HG03039 (cell line): ENCODE results near the gene VRK3.
"Not testable (repeated sequence)": the region's sequence is repeated elsewhere in the genome, so short reads cannot be mapped to it uniquely, and the experiment has no call there.

ENCODE experiments used
- ATAC-seq: cut with Tn5 transposase; IDR thresholded peaks from one replicate; pipeline ENCODE4 v1.9.1; 2021; ENCODE audit warnings: mild to moderate bottlenecking, moderate library complexity; ENCODE audit not compliant: unreplicated experiment

The VRK3 gene

DNA sequence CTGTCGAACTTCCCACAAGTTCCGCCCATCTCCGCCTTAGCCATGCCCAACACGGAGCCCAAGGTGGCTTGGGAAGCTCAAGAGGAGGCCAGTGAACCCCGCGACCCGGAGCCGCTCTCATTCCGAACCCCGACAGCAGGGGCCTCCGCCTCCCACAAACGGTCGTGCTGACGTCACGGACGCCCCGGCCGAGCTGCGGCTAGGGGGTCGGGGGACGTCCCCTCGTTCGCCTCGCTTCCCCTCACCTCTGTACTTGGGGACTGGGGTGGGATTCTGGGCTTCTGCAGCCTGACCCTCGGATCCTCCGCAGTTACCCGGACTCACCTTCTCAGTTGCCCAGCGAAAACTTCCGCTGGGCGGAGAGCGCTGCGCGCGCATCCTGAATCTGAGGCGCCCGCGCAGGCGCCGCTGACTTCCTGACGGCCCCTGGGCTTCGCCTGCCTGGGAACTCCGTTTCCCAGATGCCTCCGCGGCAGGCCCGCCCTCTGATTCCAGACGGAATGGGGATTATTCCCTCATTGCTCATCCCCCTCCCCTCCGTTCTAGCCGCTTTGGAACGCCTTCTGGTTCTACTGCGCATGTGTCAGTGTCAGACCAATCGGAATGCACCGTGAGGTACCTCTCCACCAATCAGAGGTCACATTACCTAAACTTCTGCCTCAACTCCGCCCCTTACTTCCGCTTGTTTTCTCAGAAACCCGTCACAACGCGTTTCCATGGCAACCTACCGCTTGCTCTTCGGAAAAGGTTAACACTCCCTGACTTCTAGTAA, at the start of gene VRK3:
TSS of gene VRK3 (minus strand) at position 351 of the 772 bp plus-strand sequence. CDS start 9,210 bp downstream, outside the sequence.
- peak; percentile 73 for ATAC-seq

- ATAC-seq, result not testable (repeated sequence)
Measured at GRCh38 chr19:50068382-50068781, 43.2 kb upstream of the VRK3 start.

GRCh38 chr19:50067575-50067974, 42.4 kb upstream of the VRK3 start:
- no peak for ATAC-seq

- no peak for ATAC-seq
Measured at GRCh38 chr19:50065938-50066337, 40.8 kb upstream of the VRK3 start.

DNA sequence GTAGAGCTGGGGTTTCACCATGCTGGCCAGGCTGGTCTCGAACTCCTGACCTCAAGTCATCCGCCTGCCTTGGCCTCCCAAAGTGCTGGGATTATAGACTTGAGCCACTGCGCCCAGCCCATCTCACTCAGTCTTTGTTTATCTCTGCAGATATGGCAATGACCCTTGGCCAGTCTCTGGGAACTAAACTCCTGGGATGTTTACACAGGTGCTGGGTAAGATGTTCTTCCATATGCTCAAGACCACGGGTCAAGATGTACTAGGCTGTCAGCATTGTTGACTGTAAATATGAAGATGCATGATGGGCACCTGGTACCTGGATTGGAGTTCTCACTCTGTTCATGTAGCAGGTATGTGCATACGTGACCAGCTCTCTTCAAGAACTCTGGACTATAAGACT, 36.5 kb upstream of the VRK3 start:
- ATAC-seq, result no peak

GRCh38 chr19:50060107-50060506, 34.9 kb upstream of the VRK3 start:
- ATAC-seq, result no peak

DNA sequence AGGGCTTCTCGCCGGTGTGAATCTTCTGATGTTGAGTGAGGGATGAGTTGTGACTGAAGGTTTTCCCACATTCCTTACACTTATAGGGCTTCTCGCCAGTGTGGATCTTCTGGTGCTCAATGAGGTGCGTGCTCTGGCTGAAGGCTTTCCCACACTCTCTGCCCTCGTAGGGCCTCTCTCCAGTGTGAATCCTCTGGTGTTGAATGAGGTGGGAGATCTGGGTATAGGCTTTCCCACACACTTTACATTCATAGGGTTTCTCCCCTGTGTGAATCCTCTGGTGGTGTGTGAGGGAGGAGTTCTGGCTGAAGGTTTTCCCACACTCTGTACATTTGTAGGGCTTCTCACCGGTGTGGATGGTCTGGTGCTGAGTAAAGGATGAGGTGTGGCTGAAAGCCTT, 33.9 kb upstream of the VRK3 start:
- ATAC-seq, result no peak

DNA sequence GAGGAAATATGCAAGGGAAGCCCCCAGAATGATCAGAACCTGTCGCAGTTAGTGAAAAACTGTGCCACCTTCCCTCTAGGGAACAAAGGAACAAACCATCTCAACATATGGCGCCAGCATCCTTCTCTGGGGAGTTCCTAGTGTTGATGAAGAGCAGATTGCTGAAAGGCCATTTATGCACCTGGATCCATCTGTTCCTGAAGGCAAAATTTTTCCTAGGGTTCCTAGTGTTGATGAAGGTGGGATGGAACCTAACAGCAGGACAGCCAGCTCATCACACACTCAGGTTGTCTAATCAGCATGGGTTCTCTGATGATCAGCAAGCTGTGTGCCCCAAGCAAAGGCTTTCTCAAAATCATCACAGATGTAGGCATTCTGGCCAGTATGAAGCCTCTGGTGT, 33.3 kb upstream of the VRK3 start:
- ATAC-seq, result no peak

DNA sequence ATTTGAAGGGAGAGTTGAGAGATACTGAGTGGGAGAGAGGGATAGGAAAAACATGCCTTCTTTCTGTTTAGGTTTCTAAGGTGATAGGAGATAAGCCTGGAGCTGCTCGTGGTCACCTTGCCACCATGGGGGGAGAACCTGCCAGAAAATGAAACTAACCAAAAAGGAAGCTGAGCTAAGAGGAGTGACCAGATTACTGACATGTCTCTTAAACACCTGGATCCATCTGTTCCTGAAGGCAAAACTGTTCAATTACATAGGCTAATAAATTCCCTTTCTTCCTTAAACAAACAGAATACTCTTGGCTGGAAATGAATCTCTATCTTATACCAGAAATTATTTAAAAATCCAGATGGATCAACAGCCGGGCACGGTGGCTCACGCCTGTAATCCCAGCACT, 27.9 kb upstream of the VRK3 start:
- no peak for ATAC-seq

DNA sequence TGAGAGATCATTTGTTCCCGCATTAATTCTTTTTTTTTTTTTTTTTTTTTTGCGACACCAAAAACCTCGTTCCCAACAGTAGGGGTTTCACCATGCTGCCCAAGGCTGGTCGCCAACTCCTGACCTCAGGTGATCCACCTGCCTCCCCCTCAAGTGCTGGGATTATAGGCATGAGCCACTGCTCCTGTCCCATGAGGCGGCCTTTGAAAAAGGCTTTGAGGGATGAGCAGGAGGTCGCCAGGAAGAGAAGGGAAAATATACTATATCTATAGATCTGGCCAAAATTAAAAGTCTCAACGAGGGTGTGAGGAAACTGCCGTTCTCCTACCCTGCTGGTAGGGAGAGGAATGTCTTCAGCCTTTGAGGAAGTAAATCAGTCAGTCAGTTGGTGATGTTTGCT, 26.8 kb upstream of the VRK3 start:
- ATAC-seq, result no peak

- not testable (repeated sequence) for ATAC-seq
Measured at GRCh38 chr19:50051228-50051895, 26.2 kb upstream of the VRK3 start.

GRCh38 chr19:50050406-50051227, 25.4 kb upstream of the VRK3 start:
- no peak for ATAC-seq

- no peak for ATAC-seq
Measured at GRCh38 chr19:50047671-50048070, 22.5 kb upstream of the VRK3 start.

DNA sequence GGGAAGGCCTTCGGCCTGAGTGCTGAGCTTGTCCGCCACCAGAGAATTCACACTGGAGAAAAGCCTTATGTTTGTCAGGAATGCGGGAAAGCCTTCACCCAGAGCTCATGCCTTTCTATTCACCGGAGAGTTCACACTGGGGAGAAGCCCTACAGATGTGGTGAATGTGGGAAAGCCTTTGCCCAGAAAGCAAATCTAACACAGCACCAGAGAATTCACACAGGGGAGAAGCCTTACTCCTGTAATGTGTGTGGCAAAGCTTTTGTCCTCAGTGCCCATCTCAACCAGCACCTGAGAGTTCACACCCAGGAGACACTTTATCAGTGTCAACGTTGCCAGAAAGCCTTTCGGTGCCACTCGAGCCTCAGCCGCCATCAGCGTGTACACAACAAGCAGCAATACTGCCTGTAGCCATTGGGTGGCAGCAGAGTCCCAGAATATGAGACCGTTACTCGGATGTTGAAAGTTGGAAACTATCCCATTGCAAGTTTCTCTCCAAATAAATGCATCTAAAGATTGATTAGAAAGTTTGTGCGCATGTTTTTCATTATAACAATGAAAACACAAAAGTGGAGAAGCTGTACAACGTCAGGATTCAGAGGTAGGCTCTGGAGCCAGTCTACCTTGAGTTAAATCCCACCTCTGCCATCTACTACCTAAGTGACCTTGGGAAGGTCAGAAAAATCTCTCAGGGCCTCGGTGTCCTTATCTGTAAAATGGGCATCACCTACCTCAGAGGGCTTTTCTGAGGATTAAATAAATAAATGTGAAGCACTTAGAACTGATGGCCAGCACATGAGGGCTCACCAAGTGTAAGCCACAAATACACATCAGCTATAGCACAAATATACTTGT, 21.7 kb upstream of the VRK3 start:
- ATAC-seq, result no peak

DNA sequence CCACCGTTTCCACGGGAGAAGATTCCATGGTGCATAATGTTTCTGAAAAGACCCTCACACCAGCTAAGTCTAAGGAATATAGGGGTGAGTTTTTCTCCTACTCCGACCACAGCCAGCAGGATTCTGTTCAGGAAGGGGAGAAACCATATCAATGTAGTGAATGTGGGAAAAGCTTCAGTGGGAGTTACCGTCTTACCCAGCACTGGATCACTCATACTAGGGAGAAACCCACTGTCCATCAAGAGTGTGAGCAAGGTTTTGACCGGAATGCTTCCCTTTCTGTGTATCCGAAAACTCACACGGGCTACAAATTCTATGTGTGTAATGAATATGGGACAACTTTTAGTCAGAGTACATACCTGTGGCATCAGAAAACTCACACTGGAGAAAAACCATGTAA, 19.8 kb upstream of the VRK3 start:
- ATAC-seq, result no peak

DNA sequence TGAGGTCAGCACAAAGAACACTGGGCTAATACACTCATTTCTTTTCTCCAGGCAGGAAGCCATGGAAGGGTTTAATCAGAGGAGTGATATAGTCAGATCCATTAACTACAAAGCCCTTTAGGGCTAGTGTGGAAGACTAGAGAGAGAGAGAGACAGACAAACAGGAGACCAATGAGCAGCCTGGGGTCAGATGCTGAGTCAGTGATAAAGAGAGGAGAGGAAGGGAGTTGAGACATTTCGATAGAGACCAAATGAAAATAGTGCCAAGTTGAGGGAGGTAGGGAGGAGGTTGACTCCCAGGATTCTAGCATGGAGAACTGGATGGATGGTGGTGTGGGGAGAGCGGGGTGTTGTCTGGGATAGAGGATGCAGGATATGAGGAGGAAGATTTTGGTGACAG, 18.8 kb upstream of the VRK3 start:
- no peak for ATAC-seq

DNA sequence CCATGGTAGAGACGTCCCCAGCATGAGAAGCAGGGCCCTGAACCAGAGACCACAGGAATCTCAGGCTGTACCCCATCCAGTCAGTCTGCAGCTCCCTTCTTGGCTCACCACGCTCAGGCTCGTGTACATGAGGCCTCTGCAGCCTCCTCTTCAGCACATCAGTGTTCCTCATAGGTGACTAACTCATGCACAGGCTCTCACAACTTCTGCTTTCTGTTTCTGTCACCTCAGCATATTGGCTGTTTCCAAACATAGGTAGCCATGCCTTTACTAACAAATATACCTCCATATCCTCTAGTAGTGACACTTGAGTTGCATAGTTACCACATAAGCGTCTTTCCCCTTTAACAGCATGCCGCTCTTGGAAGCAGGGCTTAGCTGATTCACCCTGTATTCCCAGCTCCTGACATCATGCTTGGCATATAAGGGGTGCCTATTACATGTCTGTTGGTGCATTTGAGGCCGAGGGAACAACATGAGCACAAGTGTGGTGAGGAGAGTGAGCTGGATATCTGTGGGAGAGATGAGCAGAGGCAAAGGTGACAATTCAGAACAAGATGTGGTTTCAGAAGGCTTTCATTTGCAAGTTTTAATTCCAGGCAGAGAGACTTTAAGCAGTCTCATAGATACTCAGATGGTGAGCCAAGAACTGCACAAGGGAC, 17.3 kb upstream of the VRK3 start:
- ATAC-seq, result no peak

DNA sequence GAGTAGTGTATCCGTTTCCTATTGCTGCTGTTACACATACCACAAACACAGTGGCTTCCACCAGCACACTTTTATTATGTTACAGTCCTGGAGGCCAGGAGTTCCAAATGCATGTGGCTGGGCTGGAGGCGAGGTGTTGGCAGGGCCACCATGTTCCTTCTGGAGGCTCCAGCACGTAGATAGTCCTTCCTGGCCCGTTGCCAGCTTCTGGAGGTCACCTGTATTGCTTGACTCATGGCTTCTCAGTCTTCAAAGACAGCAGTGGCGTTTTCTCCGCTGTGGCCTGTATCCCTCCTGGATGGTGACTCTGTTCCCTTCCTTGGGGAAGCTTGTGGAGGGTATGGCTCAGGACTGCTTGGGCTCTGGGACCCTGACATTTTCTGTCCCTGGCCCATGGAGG, 15.8 kb upstream of the VRK3 start:
- ATAC-seq, result no peak

- no peak for ATAC-seq
Measured at GRCh38 chr19:50039968-50040367, 14.8 kb upstream of the VRK3 start.

DNA sequence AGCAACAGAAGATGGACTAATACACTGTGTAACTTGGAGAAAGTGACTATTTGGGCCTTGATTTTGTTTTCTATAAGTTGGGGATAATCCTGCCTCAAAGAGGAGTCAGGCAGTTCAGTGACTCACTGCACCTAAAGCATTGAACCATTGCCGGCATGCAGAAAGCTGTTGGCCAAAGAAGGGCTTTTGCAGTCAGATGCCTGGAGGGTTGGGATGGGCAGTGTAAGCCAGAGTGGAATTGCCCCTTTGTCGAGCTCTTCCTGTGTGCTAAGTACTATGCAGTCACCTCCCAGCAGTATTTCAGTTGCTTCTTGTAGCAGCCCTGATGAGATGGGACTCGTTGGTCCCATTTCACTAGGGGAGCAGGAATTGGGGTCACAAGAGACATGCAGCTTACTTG, 11.7 kb upstream of the VRK3 start:
- ATAC-seq, result no peak
